Astrocyte of the spinal cord (primary cell): ENCODE results near the gene PLPP4.

ENCODE experiments used
- DNase-seq: peaks from one replicate; pipeline ENCODE4 v3.0.0; 2011; ENCODE audit warnings: low read depth, low spot score
- H3K4me3 ChIP-seq: 2 replicates; pipeline ENCODE4 v1.5.1; 2011; ENCODE audit warnings: low read depth, mild to moderate bottlenecking, low read length, moderate library complexity
- in situ Hi-C: cut with HindIII; loops from 2 replicates; pipeline ENCODE4 v1.10.0; 2017; ENCODE audit warnings: low sequenced_read_pairs
- TF ChIP-seq, protein P1 (sequence below): IDR thresholded peaks from 2 replicates; pipeline ENCODE4 v1.5.1; 2012; ENCODE audit warnings: low read depth, mild to moderate bottlenecking, low read length, inconsistent platforms

PLPP4 gene

DNA sequence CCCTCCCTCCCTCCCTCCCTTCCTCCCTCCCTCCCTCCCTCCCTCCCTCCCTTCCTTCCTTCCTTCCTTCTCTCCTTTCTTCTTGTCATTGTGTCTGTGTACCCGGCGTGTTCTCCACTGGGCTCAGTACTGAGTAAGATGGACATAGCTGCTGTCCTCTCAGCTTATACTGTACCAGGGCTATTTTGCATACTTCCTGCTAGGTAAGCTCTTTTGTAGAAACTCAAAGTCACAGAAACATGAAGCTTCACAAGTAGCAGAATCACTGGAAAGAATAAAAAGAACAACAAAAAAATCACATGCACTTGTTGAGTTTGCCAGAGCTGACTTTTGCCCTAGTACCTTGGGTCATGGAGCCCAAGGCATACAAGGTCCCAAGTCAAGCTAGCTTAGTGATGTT is 125.7 kb downstream of the PLPP4 start:
- DNase-seq = no peak
- in situ Hi-C loops = no loop called here
- TF ChIP-seq, protein P1, sequence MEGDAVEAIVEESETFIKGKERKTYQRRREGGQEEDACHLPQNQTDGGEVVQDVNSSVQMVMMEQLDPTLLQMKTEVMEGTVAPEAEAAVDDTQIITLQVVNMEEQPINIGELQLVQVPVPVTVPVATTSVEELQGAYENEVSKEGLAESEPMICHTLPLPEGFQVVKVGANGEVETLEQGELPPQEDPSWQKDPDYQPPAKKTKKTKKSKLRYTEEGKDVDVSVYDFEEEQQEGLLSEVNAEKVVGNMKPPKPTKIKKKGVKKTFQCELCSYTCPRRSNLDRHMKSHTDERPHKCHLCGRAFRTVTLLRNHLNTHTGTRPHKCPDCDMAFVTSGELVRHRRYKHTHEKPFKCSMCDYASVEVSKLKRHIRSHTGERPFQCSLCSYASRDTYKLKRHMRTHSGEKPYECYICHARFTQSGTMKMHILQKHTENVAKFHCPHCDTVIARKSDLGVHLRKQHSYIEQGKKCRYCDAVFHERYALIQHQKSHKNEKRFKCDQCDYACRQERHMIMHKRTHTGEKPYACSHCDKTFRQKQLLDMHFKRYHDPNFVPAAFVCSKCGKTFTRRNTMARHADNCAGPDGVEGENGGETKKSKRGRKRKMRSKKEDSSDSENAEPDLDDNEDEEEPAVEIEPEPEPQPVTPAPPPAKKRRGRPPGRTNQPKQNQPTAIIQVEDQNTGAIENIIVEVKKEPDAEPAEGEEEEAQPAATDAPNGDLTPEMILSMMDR = no peak
- no peak overlapping the region for H3K4me3 ChIP-seq

DNA sequence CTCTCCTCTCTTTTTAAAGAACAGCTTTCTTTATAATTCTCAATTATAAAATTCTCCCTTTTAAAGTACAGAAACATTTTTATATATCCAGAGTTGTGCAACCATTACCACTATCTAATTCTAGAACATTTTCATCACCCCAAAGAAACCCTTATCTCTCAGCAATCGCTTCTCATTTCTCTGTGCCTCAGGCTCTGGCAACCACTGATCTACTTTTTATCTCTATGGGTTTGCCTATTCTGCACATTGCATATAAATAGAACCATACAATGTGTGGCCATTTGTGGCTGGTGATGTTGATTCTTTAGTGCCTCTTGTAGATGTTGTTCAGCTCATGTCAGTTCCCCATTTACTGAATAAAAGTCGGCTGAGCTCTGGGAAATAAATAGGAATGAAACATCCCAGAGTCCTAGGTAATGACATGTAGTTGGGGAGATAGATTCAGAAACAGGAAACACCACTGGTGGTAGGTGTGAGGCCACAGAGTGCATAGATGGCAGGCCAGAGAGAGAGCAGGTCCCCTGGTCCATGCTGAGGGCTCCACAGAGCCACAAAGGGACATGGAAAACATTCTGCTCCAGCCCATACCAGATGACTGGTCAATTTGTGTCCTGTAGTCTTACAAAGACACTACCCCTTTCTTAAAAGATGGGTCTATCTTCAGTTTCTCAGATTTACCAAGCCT is 126.5 kb downstream of the PLPP4 start:
- TF ChIP-seq, protein P1 = no peak
- in situ Hi-C loops = no loop called here
- DNase-seq = no peak
- H3K4me3 ChIP-seq = no peak overlapping the region

DNA sequence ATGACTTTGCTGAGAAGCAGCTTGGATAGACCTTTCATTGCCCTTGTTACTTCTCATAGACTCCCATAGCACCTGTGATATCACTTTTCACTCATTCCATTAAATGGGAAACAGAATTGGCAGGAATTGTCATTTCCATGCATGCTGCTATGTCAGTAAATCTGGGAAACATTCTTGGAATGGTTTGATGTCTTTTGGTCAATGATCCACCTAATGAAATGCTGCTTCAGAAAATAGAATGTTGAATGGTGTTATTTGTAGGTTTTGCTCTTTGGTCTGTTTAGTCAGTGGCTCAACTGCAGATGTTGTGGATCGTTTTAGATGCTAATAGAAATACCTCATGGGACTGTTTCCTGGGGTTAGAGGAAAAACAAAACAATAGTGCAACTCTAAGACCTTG is 127.8 kb downstream of the PLPP4 start:
- TF ChIP-seq, protein P1 = no peak
- H3K4me3 ChIP-seq = no peak overlapping the region
- no peak for DNase-seq
- in situ Hi-C loops = no loop called here

DNA sequence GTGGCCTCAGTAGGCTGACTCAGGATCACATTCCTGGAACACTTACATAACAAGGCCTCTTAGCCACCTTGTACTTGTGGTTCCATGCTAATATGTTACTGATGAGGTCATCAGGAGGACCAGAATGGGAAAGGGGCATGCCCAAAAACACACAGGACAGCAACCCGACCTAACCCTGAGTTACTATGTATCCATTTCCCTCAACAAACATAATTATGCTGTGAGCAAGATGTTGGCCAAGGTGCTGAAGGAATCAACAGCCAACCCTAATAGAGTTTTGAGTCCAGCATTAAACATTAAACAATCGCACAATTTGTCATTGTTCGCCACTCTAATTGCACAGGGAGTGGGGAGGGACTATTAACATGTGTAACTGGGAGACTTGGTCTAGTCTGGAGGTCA is 129.4 kb downstream of the PLPP4 start:
- peak; percentile 78 for DNase-seq
- no peak overlapping the region for H3K4me3 ChIP-seq
- TF ChIP-seq, protein P1 = no peak
- in situ Hi-C loops = no loop called here

DNA sequence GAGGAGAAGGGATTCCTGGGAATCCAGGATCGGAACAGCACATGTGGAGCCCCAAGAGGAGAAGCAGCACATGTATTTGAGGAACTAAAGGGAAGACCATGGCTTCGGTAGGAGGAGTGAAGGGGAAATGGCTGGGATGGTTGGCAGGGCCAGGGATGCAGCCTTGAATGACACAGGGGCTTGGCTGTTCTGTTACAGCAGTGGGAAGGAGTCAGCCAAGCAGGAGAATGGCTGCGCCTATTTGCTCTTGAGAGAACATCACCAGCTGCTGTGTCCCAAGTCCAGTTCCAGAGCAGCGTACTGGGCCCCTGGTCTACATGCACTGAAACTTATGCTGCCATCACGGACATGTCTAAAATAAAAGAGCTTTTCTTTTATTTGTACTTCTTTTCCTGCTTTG is 130.0 kb downstream of the PLPP4 start:
- H3K4me3 ChIP-seq = no peak overlapping the region
- TF ChIP-seq, protein P1 = no peak
- DNase-seq = no peak
- in situ Hi-C loops = no loop called here

DNA sequence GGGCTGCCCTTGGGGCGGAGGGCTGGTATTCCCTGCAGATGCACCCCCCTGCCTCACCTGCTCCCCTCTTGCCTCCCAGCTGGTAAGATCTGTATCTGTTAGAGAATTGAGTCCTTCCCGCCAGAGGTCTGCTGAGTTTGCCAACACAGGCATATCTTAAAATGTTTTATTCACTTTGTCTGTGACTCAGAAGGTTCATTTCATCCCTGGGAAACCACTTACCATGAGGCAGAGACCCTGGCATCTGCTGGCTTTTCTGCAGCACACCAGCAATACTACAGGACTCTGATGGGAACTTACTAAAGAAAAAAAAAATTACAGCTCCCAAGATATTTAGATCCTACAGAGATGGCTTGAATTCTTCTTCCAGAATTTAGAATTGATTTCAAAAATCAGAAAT is 131.3 kb downstream of the PLPP4 start:
- TF ChIP-seq, protein P1 = no peak
- H3K4me3 ChIP-seq = no peak overlapping the region
- DNase-seq = peak; percentile 39
- in situ Hi-C loops = no loop called here
